Omental fat pad (tissue), 4 donors: ENCODE data around the gene POU4F3. TPM values are rescaled to one million over a fixed set of nuclear protein-coding genes. Genes with fewer than 3 reads are reported as not detected.
"Not testable (repeated sequence)": the region's sequence is repeated elsewhere in the genome, so short reads cannot be mapped to it uniquely, and the experiment has no call there.

Source experiments
- ATAC-seq: fragments of 150-250 bp; one replicate; pipeline ENCODE4 v1.9.1; 2016; ENCODE audit warnings: mild to moderate bottlenecking, moderate library complexity; ENCODE audit not compliant: low FRiP score
- DNase-seq: peaks from one replicate; pipeline ENCODE4 v3.0.0-alpha.2; 2019; ENCODE audit warnings: low spot score
- CTCF ChIP-seq, 3 donors: fragments of 450-650 bp; IDR thresholded peaks; one replicate each; pipeline ENCODE4 v1.5.1; 2016 to 2017; ENCODE audit warnings: antibody characterized with exemption in 3 of 3, mild to moderate bottlenecking in 3 of 3, moderate library complexity in 2 of 3
- total RNA-seq, 4 donors: library from RNA; depleted of rRNA; stranded (reverse); fragments of >200 nt; gene quantifications; one replicate each; pipeline ENCODE4 v1.1.0, GENCODE V29; 2016

POU4F3 gene
- total RNA-seq: under 1 TPM in 1 of 4 donors, not detected in 3; 0.32 TPM

- ATAC-seq: no peak
- TF ChIP-seq CTCF (IDR thresholded peaks at IDR 0.05): no peak
Measured at GRCh38 chr5:146338774-146339714, at the start of gene POU4F3. Gene POU4F3 (plus strand): TSS chr5:146338839. CDS start chr5:146339113, 274 bp downstream.

DNA sequence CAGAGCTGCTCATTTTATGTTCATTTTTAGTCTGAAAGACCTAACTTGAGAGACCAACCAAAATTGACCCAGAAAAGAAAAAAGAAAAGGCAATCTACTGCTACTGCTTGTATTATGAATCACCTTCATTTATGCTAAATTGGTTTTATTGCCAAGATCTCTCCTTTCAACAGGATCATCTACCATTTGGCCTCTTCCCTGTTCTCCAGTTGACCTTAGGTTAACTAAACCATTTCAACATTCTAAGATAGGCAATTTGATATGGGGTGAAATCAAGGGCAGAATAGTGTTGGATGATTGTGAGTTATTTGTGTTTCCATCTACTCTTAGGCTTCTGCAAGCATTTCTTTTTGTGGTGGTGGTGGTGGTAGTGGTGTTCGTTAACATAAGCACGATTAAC, 48.3 kb upstream of the POU4F3 start:
- DNase-seq (no peak), ATAC-seq (no peak)
- TF ChIP-seq CTCF (IDR thresholded peaks at IDR 0.05): no peak

More at GRCh38 chr5:146338774-146339714, at the start of gene POU4F3:
- no peak for DNase-seq

DNA sequence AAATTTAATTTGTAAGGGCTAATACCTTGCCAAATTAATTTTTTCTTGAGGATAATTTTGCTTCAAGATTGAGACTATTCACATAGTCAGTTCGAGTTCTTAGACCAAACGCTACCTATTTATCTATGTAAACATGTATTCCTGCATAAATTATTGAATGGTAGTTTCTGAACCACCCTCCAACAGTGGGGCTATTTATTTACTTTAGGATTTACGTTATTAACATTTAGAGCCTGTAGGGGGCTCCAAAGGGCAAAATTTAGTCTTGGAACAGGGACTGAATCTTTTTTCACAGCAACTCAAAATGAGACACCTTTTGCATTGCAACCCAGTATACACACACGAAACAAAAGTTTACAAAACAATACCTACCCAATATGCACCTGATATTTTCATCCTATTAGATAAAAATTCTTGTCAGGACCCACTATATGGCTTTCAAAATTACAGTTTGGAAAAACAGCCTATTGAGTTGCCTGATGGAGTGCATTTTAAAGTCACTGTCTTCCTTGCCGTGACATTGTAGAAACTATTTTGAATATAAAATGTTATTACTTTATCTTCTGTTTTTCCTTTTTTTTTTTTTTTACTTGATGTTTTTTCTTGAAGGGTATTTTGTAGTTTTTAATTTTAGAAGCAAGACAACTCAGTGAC, 47.1 kb upstream of the POU4F3 start:
- no peak for TF ChIP-seq CTCF (IDR thresholded peaks at IDR 0.05)
- ATAC-seq (no peak), DNase-seq (no peak)

- DNase-seq (no peak), ATAC-seq (no peak)
- TF ChIP-seq CTCF (IDR thresholded peaks at IDR 0.05): no peak
Measured at GRCh38 chr5:146296245-146296644, 42.4 kb upstream of the POU4F3 start.

DNA sequence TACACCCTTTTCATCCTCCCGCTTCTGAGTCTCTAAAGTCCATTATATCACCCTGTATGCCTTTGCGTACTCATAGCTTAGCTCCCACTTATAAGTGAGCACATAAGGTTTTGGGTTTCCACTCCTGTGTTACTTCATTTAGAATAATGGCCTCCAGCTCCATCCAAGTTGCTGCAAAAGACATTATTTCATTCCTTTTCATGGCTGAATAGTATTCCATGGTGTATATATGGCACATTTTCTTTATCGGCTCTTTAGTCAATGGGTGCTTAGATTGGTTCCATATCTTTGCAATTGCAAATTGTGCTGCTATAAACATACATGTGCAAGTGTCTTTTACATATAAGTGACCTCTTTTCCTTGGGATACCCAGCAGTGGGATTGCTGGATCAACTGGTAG, 39.7 kb upstream of the POU4F3 start:
- ATAC-seq, DNase-seq: not testable (repeated sequence)

GRCh38 chr5:146301626-146302025, 37.0 kb upstream of the POU4F3 start:
- DNase-seq (no peak), ATAC-seq (no peak)
- TF ChIP-seq CTCF (IDR thresholded peaks at IDR 0.05): no peak

- ATAC-seq (no peak), DNase-seq (no peak)
- TF ChIP-seq CTCF (IDR thresholded peaks at IDR 0.05): no peak
Measured at GRCh38 chr5:146302406-146302805, 36.2 kb upstream of the POU4F3 start.
